Stimulated activated CD8-positive, alpha-beta memory T cell treated with anti-CD3 and anti-CD28 coated beads, Interleukin-7, amount 100 ng/mL, for 24 hours (primary cell): Measurements from ENCODE around the gene FCRLA.
"Not testable (repeated sequence)": the region's sequence is repeated elsewhere in the genome, so short reads cannot be mapped to it uniquely, and the experiment has no call there.

Source experiments
- DNase-seq: peaks from one replicate; pipeline ENCODE4 v3.0.0-alpha.2; 2020; ENCODE audit warnings: low read depth

The FCRLA gene

GRCh38 chr1:161706482-161707347 lies at the start of gene FCRLA:
Gene FCRLA, plus strand, starts transcription at chr1:161707229. Its CDS starts 36 bp downstream, at chr1:161707265.
- DNase-seq: no peak

- DNase-seq: not testable (repeated sequence)
Observed at GRCh38 chr1:161658524-161658923, 48.5 kb upstream of the FCRLA start.

- not testable (repeated sequence) for DNase-seq
Observed at GRCh38 chr1:161661660-161662311, 45.2 kb upstream of the FCRLA start.

GRCh38 chr1:161662684-161663339 lies 44.2 kb upstream of the FCRLA start, which contains the start of gene FCGR2B:
Gene FCGR2B, plus strand, starts transcription at chr1:161663143. Its CDS starts 99 bp downstream, at chr1:161663242.
- DNase-seq: not testable (repeated sequence)

GRCh38 chr1:161663569-161663968 lies 43.5 kb upstream of the FCRLA start:
- not testable (repeated sequence) for DNase-seq

GRCh38 chr1:161664689-161665088 lies 42.3 kb upstream of the FCRLA start:
- DNase-seq: not testable (repeated sequence)

- not testable (repeated sequence) for DNase-seq
Observed at GRCh38 chr1:161671045-161672020, 35.7 kb upstream of the FCRLA start.

- not testable (repeated sequence) for DNase-seq
Observed at GRCh38 chr1:161673437-161673836, 33.6 kb upstream of the FCRLA start.

GRCh38 chr1:161674447-161674846 lies 32.6 kb upstream of the FCRLA start:
- not testable (repeated sequence) for DNase-seq

- not testable (repeated sequence) for DNase-seq
Observed at GRCh38 chr1:161674908-161675307, 32.1 kb upstream of the FCRLA start.

- no peak for DNase-seq
Observed at GRCh38 chr1:161676441-161676840, 30.6 kb upstream of the FCRLA start.

- no peak for DNase-seq
Observed at GRCh38 chr1:161676958-161677689, 29.9 kb upstream of the FCRLA start.

GRCh38 chr1:161678500-161678899 lies 28.5 kb upstream of the FCRLA start:
- no peak for DNase-seq

- no peak for DNase-seq
Observed at GRCh38 chr1:161681879-161682278, 25.1 kb upstream of the FCRLA start.

GRCh38 chr1:161688946-161689345 lies 18.1 kb upstream of the FCRLA start:
- DNase-seq: no peak

- DNase-seq: no peak
Observed at GRCh38 chr1:161691846-161692245, 15.2 kb upstream of the FCRLA start.

- not testable (repeated sequence) for DNase-seq
Observed at GRCh38 chr1:161693020-161693712, 13.9 kb upstream of the FCRLA start.

GRCh38 chr1:161698302-161698701 lies 8.7 kb upstream of the FCRLA start:
- not testable (repeated sequence) for DNase-seq

GRCh38 chr1:161702250-161702649 lies 4.8 kb upstream of the FCRLA start:
- DNase-seq: no peak

GRCh38 chr1:161705537-161705936 lies 1.5 kb upstream of the FCRLA start:
- DNase-seq: no peak
